Transverse colon (tissue), 4 donors: ENCODE measurements around the gene UCN3. TPM values are rescaled to one million over a fixed set of nuclear protein-coding genes. Genes with fewer than 3 reads are reported as not detected.

Source experiments
- DNase-seq: peaks from one replicate; pipeline ENCODE4 v3.0.0-alpha.2; 2019
- H3K27ac ChIP-seq, 4 donors: fragments of 200-600 bp; sonication (generic); 2 replicates each; pipeline ENCODE4 v1.5.1; 2016 to 2018; ENCODE audit warnings: inconsistent platforms in 4 of 4
- H3K27me3 ChIP-seq: fragments of 200-600 bp; sonication (generic); 2 replicates; pipeline ENCODE4 v1.5.1; 2017; ENCODE audit warnings: inconsistent platforms
- H3K36me3 ChIP-seq, 4 donors: fragments of 200-600 bp; sonication (generic); 2 replicates each; pipeline ENCODE4 v1.5.1; 2017 to 2019; ENCODE audit warnings: inconsistent platforms in 4 of 4
- H3K4me1 ChIP-seq, 4 donors: fragments of 200-600 bp; sonication (generic); 2 replicates each; pipeline ENCODE4 v1.5.1; 2017 to 2020; ENCODE audit warnings: inconsistent platforms in 4 of 4
- H3K4me3 ChIP-seq, 4 donors: fragments of 200-600 bp; sonication (generic); 1 replicate in 1 of 4; 2 replicates in 3 of 4; pipeline versions ENCODE4 v1.5.1 to v1.6.1; 2017 to 2019; ENCODE audit warnings: inconsistent platforms in 4 of 4
- H3K9me3 ChIP-seq, 2 donors: fragments of 200-600 bp; sonication (generic); 2 replicates each; pipeline ENCODE4 v1.5.1; 2017 to 2019; ENCODE audit warnings: inconsistent platforms in 2 of 2
- EP300 ChIP-seq: sonication (generic); formaldehyde crosslinking; IDR thresholded peaks from one replicate; pipeline ENCODE4 v1.6.1; 2017; ENCODE audit warnings: antibody characterized with exemption, low read depth
- POLR2A ChIP-seq: fragments of 450-650 bp; IDR thresholded peaks from one replicate; pipeline ENCODE4 v1.6.1; 2016; ENCODE audit warnings: antibody characterized with exemption, mild to moderate bottlenecking, moderate library complexity
- POLR2AphosphoS5 ChIP-seq, 3 donors: sonication (generic); formaldehyde crosslinking; IDR thresholded peaks; one replicate each; pipeline ENCODE4 v1.6.1; 2016; ENCODE audit warnings: antibody characterized with exemption in 3 of 3
- WGBS, 2 donors: methylation state at CpG; one replicate each; pipeline ENCODE4 v1.1.5; 2018; ENCODE audit warnings: low coverage in 1 of 2; 5-methylcytosine and 5-hydroxymethylcytosine counted together
- in situ Hi-C, 4 donors: fragments of 200-750 bp; cut with MboI; loops; one replicate each; pipeline versions ENCODE4 v1.15.0 to v1.15.1; 2017; ENCODE audit warnings: low sequenced_read_pairs in 3 of 4, low pct_ligation_motif_present in 1 of 4, low pct_unique_long_range_greater_than_20kb in 1 of 4
- intact Hi-C: fragments of 100-400 bp; cut with DNase I; formaldehyde crosslinking; loops from one replicate; pipeline ENCODE4 v1.15.1; 2023; ENCODE audit warnings: low total_unique reads
- total RNA-seq, 4 donors: library from RNA; depleted of rRNA; stranded (reverse); fragments of >200 nt; gene quantifications; one replicate each; pipeline ENCODE4 v1.1.0, GENCODE V29; 2016
- TF ChIP-seq, protein P1 (sequence below), 5 experiments: fragments of 200-600 bp in 3 of 5; fragments of 450-650 bp in 2 of 5; sonication (generic) in 3 of 5; IDR thresholded peaks; 1 replicate in 2 of 5; 2 replicates in 3 of 5; pipeline ENCODE4 v1.5.1; 2016 to 2017; ENCODE audit warnings: antibody characterized with exemption in 5 of 5, inconsistent platforms in 3 of 5, mild to moderate bottlenecking in 2 of 5, moderate library complexity in 1 of 5

Gene UCN3
- total RNA-seq, 4 donors from 2014 or later = 1.6 to 1.7 TPM; not detected in 2

DNA sequence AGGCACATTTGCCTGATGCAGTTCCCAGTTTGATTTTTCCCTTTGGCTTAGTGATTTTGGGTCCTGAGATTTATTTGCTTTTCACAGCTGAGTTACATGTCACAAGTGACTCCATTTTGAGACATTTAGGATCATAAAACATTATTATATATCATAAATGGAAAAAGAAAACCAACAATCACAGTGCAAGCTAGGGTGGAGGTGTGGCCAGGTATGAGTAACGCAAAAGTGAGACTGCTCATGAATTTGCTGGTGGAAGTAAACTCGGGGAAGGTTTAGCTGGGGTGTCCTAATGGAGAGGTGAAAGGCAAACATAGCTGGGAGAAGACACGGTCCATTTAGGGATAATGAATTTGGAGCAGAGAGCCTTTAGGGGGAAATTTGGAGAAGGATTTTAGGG, 21.7 kb upstream of the UCN3 start:
- Histone ChIP-seq H3K27me3 (no peaks in the 10 kb centered on the region), H3K27ac (no peak overlapping the region), H3K4me3 (no peak overlapping the region), H3K36me3 (no peaks in the 10 kb centered on the region), H3K9me3 (no peaks in the 10 kb centered on the region), H3K4me1 (peaks cover 0 to 4% (median 0%) of the 10 kb centered on the region in 4 donors)
- in situ Hi-C loops (no loop called here), intact Hi-C loops (no loop called here)
- TF ChIP-seq POLR2AphosphoS5 (IDR thresholded peaks at IDR 0.05) = no peak
- TF ChIP-seq POLR2A = no peak
- TF ChIP-seq EP300 = no peak
- TF ChIP-seq, protein P1, sequence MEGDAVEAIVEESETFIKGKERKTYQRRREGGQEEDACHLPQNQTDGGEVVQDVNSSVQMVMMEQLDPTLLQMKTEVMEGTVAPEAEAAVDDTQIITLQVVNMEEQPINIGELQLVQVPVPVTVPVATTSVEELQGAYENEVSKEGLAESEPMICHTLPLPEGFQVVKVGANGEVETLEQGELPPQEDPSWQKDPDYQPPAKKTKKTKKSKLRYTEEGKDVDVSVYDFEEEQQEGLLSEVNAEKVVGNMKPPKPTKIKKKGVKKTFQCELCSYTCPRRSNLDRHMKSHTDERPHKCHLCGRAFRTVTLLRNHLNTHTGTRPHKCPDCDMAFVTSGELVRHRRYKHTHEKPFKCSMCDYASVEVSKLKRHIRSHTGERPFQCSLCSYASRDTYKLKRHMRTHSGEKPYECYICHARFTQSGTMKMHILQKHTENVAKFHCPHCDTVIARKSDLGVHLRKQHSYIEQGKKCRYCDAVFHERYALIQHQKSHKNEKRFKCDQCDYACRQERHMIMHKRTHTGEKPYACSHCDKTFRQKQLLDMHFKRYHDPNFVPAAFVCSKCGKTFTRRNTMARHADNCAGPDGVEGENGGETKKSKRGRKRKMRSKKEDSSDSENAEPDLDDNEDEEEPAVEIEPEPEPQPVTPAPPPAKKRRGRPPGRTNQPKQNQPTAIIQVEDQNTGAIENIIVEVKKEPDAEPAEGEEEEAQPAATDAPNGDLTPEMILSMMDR (IDR thresholded peaks at IDR 0.05) = no peak
- no peak for DNase-seq
- 47 to 51% methylated on average over 3 of the region's 3 CpGs for WGBS, 2 donors

DNA sequence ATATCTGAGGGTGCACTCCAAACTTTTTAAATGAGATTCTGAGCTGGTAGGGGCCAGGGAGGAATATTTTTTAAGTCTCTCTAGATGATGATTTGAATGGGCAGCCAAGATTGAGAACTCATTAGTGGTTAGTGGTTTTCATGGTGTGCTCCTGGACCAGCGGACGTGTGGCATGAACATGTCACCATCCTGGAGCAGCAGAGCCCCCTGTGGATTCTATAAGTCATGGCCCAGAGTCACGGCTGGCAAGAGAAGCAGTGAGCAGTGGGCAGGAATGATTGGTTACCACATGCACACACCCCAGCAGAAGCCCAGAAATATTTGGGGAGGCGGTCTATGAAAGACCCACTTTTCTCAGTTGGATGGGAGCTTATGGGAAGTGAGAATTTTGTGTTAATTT, 21.2 kb upstream of the UCN3 start:
- Histone ChIP-seq H3K27me3 (no peaks in the 10 kb centered on the region), H3K4me3 (no peak overlapping the region), H3K27ac (no peak overlapping the region), H3K36me3 (no peaks in the 10 kb centered on the region), H3K4me1 (peaks cover 0 to 4% (median 0%) of the 10 kb centered on the region in 4 donors), H3K9me3 (no peaks in the 10 kb centered on the region)
- no peak for TF ChIP-seq POLR2A
- TF ChIP-seq, protein P1 (IDR thresholded peaks at IDR 0.05) = no peak
- TF ChIP-seq POLR2AphosphoS5 (IDR thresholded peaks at IDR 0.05) = no peak
- TF ChIP-seq EP300 = no peak
- 63% methylated on average over 4 of the region's 4 CpGs; no CpG with 5 or more reads in 1 of the 2 donors for WGBS, 2 donors
- DNase-seq = no peak
- in situ Hi-C loops (no loop called here), intact Hi-C loops (no loop called here)

GRCh38 chr10:5343979-5344378, 20.8 kb upstream of the UCN3 start:
- peaks cover 0 to 4% (median 0%) of the 10 kb centered on the region in 4 donors for H3K4me1 ChIP-seq
- 83 to 86% methylated on average over 3 to 4 of the region's 4 CpGs for WGBS, 2 donors
- intact Hi-C loops (no loop called here), in situ Hi-C loops (no loop called here)
- no peaks in the 10 kb centered on the region for H3K27me3 ChIP-seq
- no peak overlapping the region for H3K27ac ChIP-seq
- no peak for DNase-seq
- no peak overlapping the region for H3K4me3 ChIP-seq
- no peaks in the 10 kb centered on the region for H3K36me3 ChIP-seq
- H3K9me3 ChIP-seq = no peaks in the 10 kb centered on the region
- TF ChIP-seq, protein P1 (IDR thresholded peaks at IDR 0.05) = no peak
- no peak for TF ChIP-seq POLR2AphosphoS5 (IDR thresholded peaks at IDR 0.05)

DNA sequence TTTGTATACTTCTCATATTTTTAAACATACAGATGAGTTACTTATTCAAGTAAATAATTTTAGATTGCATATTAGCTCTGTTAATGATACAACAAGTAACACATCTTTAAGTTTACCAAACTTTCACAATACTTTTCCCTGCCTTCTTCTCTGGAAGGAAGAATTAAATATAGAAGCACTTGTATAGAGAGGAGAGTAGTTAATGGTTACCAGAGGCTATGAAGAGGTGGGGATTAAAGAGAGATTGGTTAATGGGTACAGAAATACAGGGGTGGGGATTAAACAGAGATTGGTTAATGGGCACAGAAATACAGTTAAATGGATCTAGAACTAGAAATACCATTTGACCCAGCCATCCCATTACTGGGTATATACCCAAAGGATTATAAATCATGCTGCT, 20.0 kb upstream of the UCN3 start:
- in situ Hi-C loops = no loop called here
- intact Hi-C loops = no loop called here
- no peak overlapping the region for H3K4me3 ChIP-seq

More for the DNA sequence above, 20.0 kb upstream of the UCN3 start:
- Histone ChIP-seq H3K27me3 (no peaks in the 10 kb centered on the region), H3K9me3 (no peaks in the 10 kb centered on the region), H3K4me1 (peaks cover 0 to 4% (median 0%) of the 10 kb centered on the region in 4 donors), H3K27ac (no peak overlapping the region), H3K36me3 (no peaks in the 10 kb centered on the region)
- TF ChIP-seq POLR2AphosphoS5 (IDR thresholded peaks at IDR 0.05) (no peak), EP300 (no peak), POLR2A (no peak)
- TF ChIP-seq, protein P1 (IDR thresholded peaks at IDR 0.05) = no peak
- no peak for DNase-seq
